GM12891 (cell line): ENCODE results near the gene PLG.

Experiments used
- PAX5 ChIP-seq: IDR thresholded peaks from 2 replicates; pipeline ENCODE4 v1.6.1; 2011; ENCODE audit warnings: low read length, moderate library complexity, mild to moderate bottlenecking; ENCODE audit not compliant: insufficient read depth, severe bottlenecking
- POLR2A ChIP-seq: IDR thresholded peaks from 2 replicates; pipeline ENCODE4 v1.6.1; 2011; ENCODE audit warnings: low read depth, low read length, control low read depth
- POLR2AphosphoS5 ChIP-seq: IDR thresholded peaks from 2 replicates; pipeline ENCODE4 v1.6.1; 2011; ENCODE audit warnings: low read depth, low read length, control low read depth
- POU2F2 ChIP-seq: IDR thresholded peaks from 2 replicates; pipeline ENCODE4 v1.6.1; 2011; ENCODE audit warnings: low read depth, mild to moderate bottlenecking, control low read depth, low read length, moderate library complexity
- SPI1 ChIP-seq: IDR thresholded peaks from 2 replicates; pipeline ENCODE4 v1.6.1; 2011; ENCODE audit warnings: low read depth, low read length, control low read depth
- TAF1 ChIP-seq: IDR thresholded peaks from 2 replicates; pipeline ENCODE4 v1.6.1; 2011; ENCODE audit warnings: low read depth, low read length, control low read depth

DNA sequence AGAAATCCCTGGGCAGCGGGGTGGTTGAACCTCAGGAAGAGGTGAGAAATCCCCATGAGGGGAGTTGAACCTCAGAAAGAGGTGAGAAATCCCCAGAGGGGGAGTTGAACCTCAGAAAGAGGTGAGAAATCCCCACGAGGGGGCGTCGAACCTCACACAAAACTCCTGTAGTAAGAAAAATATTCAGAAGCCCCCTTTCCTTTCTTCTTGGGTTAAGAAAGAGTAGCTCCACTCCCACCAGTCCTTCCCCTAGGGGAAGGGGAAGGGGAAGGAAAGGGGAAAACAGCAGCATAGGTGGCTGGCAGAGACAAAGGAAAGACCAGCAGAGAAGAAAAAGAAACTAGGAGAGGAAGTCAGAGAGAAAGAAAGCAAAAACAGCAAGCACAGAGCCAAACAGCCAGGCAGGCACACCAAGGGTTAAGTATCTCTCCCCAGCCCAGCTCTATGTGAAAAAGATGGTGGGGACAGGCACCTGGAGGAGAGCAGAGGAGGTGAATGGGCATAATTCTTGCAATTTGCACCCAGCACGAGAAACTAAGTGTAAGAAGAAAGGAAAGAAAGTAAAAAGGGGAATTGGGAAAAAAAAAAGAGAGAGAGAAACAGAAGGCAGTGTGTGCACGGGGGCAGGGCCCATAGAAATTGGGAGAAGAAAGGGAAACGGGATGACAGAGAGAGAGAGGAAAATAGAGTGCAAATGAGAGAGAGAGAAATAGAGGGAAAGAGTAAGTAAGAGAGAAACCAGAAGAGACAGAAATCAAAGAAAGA is 88.2 kb downstream of the PLG start:
- TF ChIP-seq POLR2A (no peak), TAF1 (no peak), POLR2AphosphoS5 (no peak), PAX5 (no peak), POU2F2 (no peak), SPI1 (no peak)
